Calu3 (cell line): ENCODE results near the gene MCC. TPM values are rescaled to one million over a fixed set of nuclear protein-coding genes. Genes with fewer than 3 reads are reported as not detected.

Source experiments
- BruUV-seq: library from RNA; stranded (reverse); fragments of 400-500 nt; replicated peaks from 2 replicates; lab custom pipeline; 2021; lab: Mats Ljungman, UMichigan
- CTCF ChIA-PET: fragments of 300-600 bp; sonication (Branson Sonifier 250); formaldehyde crosslinking; loops from one replicate; lab custom pipeline; 2022; ENCODE audit warnings: antibody characterized with exemption; lab: Charles Lee
- DNase-seq: peaks from one replicate; pipeline ENCODE4 v3.0.0; 2022
- H3K27ac Mint-ChIP-seq: one replicate; pipeline ENCODE4 v1.8.0; 2022; ENCODE audit warnings: mixed read lengths; ENCODE audit not compliant: unreplicated experiment
- H3K27me3 Mint-ChIP-seq: one replicate; pipeline ENCODE4 v1.8.0; 2022; ENCODE audit warnings: mixed read lengths; ENCODE audit not compliant: unreplicated experiment
- H3K36me3 Mint-ChIP-seq: one replicate; pipeline ENCODE4 v1.8.0; 2022; ENCODE audit warnings: mild to moderate bottlenecking, moderate library complexity, mixed read lengths; ENCODE audit not compliant: insufficient read depth, unreplicated experiment
- H3K4me1 Mint-ChIP-seq: one replicate; pipeline ENCODE4 v1.8.0; 2022; ENCODE audit warnings: mild to moderate bottlenecking, low read depth, mixed read lengths; ENCODE audit not compliant: unreplicated experiment
- H3K4me3 Mint-ChIP-seq: one replicate; pipeline ENCODE4 v1.8.0; 2022; ENCODE audit warnings: mild to moderate bottlenecking, low read depth, moderate library complexity, mixed read lengths; ENCODE audit not compliant: unreplicated experiment
- H3K9me3 Mint-ChIP-seq: one replicate; pipeline ENCODE4 v1.8.0; 2022; ENCODE audit warnings: low read depth, mixed read lengths; ENCODE audit not compliant: unreplicated experiment
- CTCF ChIP-seq: fragments of 200-600 bp; IDR thresholded peaks from one replicate; pipeline ENCODE4 v1.8.0; 2022; ENCODE audit warnings: antibody characterized with exemption; ENCODE audit not compliant: unreplicated experiment
- intact Hi-C: fragments of 100-400 bp; cut with micrococcal nuclease; formaldehyde crosslinking; loops from one replicate; pipeline ENCODE4 v1.10.0; 2022; ENCODE audit not compliant: unreplicated experiment
- total RNA-seq: library from RNA; stranded (reverse); gene quantifications from 2 replicates; pipeline ENCODE4 v1.2.3, GENCODE V29; 2022

The MCC gene
- total RNA-seq, 1 experiment from 2014 or later, result 2.8 TPM

GRCh38 chr5:113124914-113125313 lies 363.3 kb downstream of the MCC start:
- BruUV-seq, result no TSS peak
- Mint-ChIP-seq H3K27me3 (peaks cover 14% of the 10 kb centered on the region), H3K4me1 (no peaks in the 10 kb centered on the region), H3K27ac (no peak overlapping the region), H3K36me3 (no peaks in the 10 kb centered on the region), H3K4me3 (no peak overlapping the region), H3K9me3 (no peaks in the 10 kb centered on the region)
- CTCF ChIA-PET, result no interaction called here
- no peak for TF ChIP-seq CTCF
- intact Hi-C loops, result no loop called here
- no peak for DNase-seq

- H3K27me3 Mint-ChIP-seq, result peaks cover 14% of the 10 kb centered on the region
- H3K9me3 Mint-ChIP-seq, result no peaks in the 10 kb centered on the region
- DNase-seq, result no peak
- no peaks in the 10 kb centered on the region for H3K4me1 Mint-ChIP-seq
- TF ChIP-seq CTCF, result no peak
- no peak overlapping the region for H3K27ac Mint-ChIP-seq
- CTCF ChIA-PET, result interaction anchor here (0.7 to 0.8 kb wide), 2 partner anchors 23 to 170 kb away, joined by 3 read pairs; no protein-coding TSS in a partner anchor
- H3K36me3 Mint-ChIP-seq, result no peaks in the 10 kb centered on the region
- H3K4me3 Mint-ChIP-seq, result no peak overlapping the region
- intact Hi-C loops, result no loop called here
- no TSS peak for BruUV-seq
These were observed 364.0 kb downstream of the MCC start for GRCh38 chr5:113124265-113124664.

- Mint-ChIP-seq H3K27ac (no peak overlapping the region), H3K27me3 (peaks cover 14% of the 10 kb centered on the region), H3K4me1 (no peaks in the 10 kb centered on the region), H3K36me3 (no peaks in the 10 kb centered on the region), H3K4me3 (no peak overlapping the region), H3K9me3 (no peaks in the 10 kb centered on the region)
- peak; percentile 13 for DNase-seq
- intact Hi-C loops, result loop anchor here (2.0 kb wide), 1 partner anchor 207 kb away; no protein-coding TSS in a partner anchor
- peak; percentile 22 for TF ChIP-seq CTCF
- CTCF ChIA-PET, result interaction anchor here (0.7 to 0.8 kb wide), 2 partner anchors 22 to 171 kb away, joined by 3 read pairs; no protein-coding TSS in a partner anchor
- no TSS peak for BruUV-seq
These were observed 364.6 kb downstream of the MCC start for GRCh38 chr5:113123618-113124017.

- Mint-ChIP-seq H3K4me1 (no peaks in the 10 kb centered on the region), H3K36me3 (no peaks in the 10 kb centered on the region), H3K27me3 (peaks cover 14% of the 10 kb centered on the region), H3K4me3 (no peak overlapping the region), H3K9me3 (no peaks in the 10 kb centered on the region), H3K27ac (no peak overlapping the region)
- intact Hi-C loops, result loop anchor here (2.0 kb wide), 1 partner anchor 209 kb away; no protein-coding TSS in a partner anchor
- no peak for TF ChIP-seq CTCF
- CTCF ChIA-PET, result no interaction called here
- BruUV-seq, result no TSS peak
- no peak for DNase-seq
These were observed 366.2 kb downstream of the MCC start for GRCh38 chr5:113122053-113122452.
